TTC549 (cell line): ENCODE results near the gene MKNK2.
"Not testable (repeated sequence)": the region's sequence is repeated elsewhere in the genome, so short reads cannot be mapped to it uniquely, and the experiment has no call there.

Experiments used
- FAIRE-seq: peaks from 2 replicates; lab custom pipeline; 2012; peaks lifted over from hg19 to GRCh38; lab: Jason Lieb, UNC

MKNK2 gene

DNA sequence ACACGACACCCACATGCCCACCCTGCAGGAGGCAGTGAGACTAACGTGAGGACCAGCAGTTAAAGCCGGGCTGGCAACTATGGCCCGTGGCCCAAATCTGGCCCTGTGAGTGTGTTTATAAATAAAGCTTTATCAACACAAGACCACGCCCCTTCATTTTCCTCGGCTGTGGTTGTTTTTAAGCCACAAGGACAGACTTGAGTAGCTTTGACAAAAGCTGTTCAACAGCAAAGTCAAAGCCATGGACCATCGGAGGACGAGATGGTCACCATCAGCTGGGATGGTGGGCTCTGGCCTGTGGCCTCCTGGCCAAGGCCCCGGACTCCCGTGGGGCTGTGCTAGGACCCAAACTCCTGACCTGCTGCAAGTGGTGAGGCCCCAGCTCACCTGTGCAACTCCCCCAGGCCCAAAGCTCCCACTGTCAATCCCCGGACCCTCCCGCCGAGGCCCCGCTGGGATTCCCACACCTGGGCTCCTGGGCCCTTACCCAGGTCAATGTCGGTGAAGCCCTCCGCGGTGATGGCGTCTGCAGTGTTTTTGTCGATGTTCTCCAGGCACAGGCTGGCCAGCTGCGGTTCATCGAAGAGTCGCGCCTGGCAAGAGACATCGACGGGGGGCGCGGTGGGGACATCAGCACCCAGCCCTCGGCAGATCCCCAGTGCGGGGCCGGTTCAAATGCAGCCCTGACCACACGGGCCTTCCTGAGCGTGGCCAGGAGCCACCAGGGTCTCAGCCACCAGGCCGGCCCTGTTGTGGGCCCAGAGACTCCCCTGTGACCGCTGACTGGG, 60.6 kb downstream of the MKNK2 start:
- no peak for FAIRE-seq

DNA sequence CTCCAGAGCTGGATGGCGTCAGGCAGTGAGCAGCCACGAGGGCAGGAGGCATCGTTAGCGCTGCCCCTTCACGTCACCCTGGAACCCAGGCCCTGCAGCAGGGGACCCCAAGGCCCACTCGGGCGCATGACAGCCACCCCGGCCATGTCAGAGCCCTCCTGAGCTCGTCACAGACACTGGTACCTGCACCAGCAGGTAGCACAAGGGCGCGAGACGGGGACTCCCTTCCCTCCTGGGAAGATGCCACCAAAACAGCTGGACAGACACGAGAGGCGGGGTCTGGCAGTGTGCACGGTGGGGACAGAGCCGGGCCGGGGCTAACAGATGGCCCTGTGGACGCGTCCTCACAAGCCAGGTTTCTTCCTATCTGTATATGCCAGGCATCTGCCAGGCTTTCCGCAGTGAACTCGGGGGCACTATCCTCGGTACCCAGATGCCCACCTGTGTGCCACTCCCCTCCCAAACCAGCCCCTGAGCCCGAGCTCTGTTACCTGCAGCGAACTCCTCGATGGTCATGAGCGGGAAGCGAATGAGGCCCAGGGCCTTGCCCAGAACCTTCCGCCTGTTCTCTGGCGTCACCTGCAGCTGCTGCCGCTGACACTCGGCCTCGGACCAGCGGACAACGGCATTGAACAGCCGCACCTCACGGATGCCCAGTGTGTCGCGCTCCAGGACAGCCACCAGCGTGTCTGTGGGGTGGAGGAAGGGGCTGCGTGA, 61.4 kb downstream of the MKNK2 start:
- no peak for FAIRE-seq

DNA sequence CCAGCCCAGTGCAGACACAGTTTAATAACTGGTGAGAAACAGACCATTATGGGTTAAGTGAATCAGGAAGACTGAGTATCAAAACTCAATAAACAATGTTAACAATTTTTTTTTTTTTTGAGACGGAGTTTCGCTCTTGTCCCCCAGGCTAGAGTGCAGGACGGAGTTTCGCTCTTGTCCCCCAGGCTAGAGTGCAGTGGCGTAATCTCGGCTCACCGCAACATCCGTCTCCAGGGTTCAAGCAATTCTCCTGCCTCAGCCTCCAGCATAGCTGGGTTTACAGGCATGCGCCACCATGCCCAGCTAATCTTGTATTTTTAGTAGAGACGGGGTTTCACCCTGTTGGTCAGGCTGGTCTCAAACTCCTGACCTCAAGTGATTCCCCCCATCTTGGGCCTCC, 62.6 kb downstream of the MKNK2 start:
- FAIRE-seq: not testable (repeated sequence)
